ENCODE results near the gene HERC6.
"Not testable (repeated sequence)": the region's sequence is repeated elsewhere in the genome, so short reads cannot be mapped to it uniquely, and the experiment has no call there.

- not testable (repeated sequence) for TF ChIP-seq EP300, CTCF, POLR2AphosphoS5, POLR2A (IDR thresholded peaks at IDR 0.05)
Measured at GRCh38 chr4:88361217-88361773, 17.4 kb upstream of the HERC6 start.

All from sigmoid colon (tissue), 4 donors.